ENCODE data around the gene QPCTL.
"Not testable (repeated sequence)": the region's sequence is repeated elsewhere in the genome, so short reads cannot be mapped to it uniquely, and the experiment has no call there.

The QPCTL gene

GRCh38 chr19:45676851-45677263, 15.6 kb upstream of the QPCTL start:
- DNase-seq (ENCODE audit: low spot score), result no peak

- DNase-seq (ENCODE audit: low spot score), result peak; percentile 11
Observed at GRCh38 chr19:45677351-45678230, 14.9 kb upstream of the QPCTL start.

GRCh38 chr19:45681391-45682015, 11.0 kb upstream of the QPCTL start:
- peak; percentile 75 for DNase-seq (ENCODE audit: low spot score)

- no peak for DNase-seq (ENCODE audit: low spot score)
Observed at GRCh38 chr19:45682117-45682516, 10.3 kb upstream of the QPCTL start.

GRCh38 chr19:45682908-45683307, 9.6 kb upstream of the QPCTL start:
- no peak for DNase-seq (ENCODE audit: low spot score)

- DNase-seq (ENCODE audit: low spot score), result not testable (repeated sequence)
Observed at GRCh38 chr19:45685045-45685444, 7.4 kb upstream of the QPCTL start.

- DNase-seq (ENCODE audit: low spot score), result no peak
Observed at GRCh38 chr19:45687599-45687998, 4.9 kb upstream of the QPCTL start.

- DNase-seq (ENCODE audit: low spot score), result peak; percentile 96
Observed at GRCh38 chr19:45691516-45692186, 815 bp upstream of the QPCTL start, which contains the start of gene SNRPD2. TSS of gene SNRPD2 (minus strand) at chr19:45691953. CDS start at chr19:45691888, 65 bp downstream.

GRCh38 chr19:45693106-45693788, 781 bp downstream of the QPCTL start:
- DNase-seq (ENCODE audit: low spot score), result peak; percentile 74

- DNase-seq (ENCODE audit: low spot score), result no peak
Observed at GRCh38 chr19:45701676-45702075, 9.2 kb downstream of the QPCTL start.

GRCh38 chr19:45705115-45705514, 12.6 kb downstream of the QPCTL start:
- DNase-seq (ENCODE audit: low spot score), result no peak

- DNase-seq (ENCODE audit: low spot score), result no peak
Observed at GRCh38 chr19:45705710-45706415, 13.4 kb downstream of the QPCTL start.

GRCh38 chr19:45710356-45711130, 18.1 kb downstream of the QPCTL start:
- DNase-seq (ENCODE audit: low spot score), result no peak

GRCh38 chr19:45711851-45712698, 19.6 kb downstream of the QPCTL start:
- no peak for DNase-seq (ENCODE audit: low spot score)

- no peak for DNase-seq (ENCODE audit: low spot score)
Observed at GRCh38 chr19:45712699-45713067, 20.2 kb downstream of the QPCTL start.

GRCh38 chr19:45713141-45713540, 20.7 kb downstream of the QPCTL start:
- DNase-seq (ENCODE audit: low spot score), result no peak

GRCh38 chr19:45715139-45715538, 22.7 kb downstream of the QPCTL start:
- DNase-seq (ENCODE audit: low spot score), result no peak

- DNase-seq (ENCODE audit: low spot score), result no peak
Observed at GRCh38 chr19:45716359-45717130, 24.1 kb downstream of the QPCTL start.

All from COLO829 (cell line).